Retinal pigment epithelial cell (primary cell): ENCODE data around the gene ANAPC2.

Source experiments
- DNase-seq: peaks from one replicate; pipeline ENCODE4 v3.0.0-alpha.2; 2010; ENCODE audit warnings: low read depth
- H3K4me3 ChIP-seq: 2 replicates; pipeline ENCODE4 v1.5.1; 2011; ENCODE audit warnings: mild to moderate bottlenecking, low read length, control low read depth, moderate library complexity
- CTCF ChIP-seq: conservative IDR thresholded peaks from 2 replicates; pipeline ENCODE4 v1.5.1; 2011; ENCODE audit warnings: low read depth, low read length, control low read depth, inconsistent platforms

ANAPC2 gene

GRCh38 chr9:137192859-137193258 is 4.5 kb upstream of the ANAPC2 start:
- TF ChIP-seq CTCF = no peak
- no peak overlapping the region for H3K4me3 ChIP-seq
- no peak for DNase-seq

- DNase-seq = no peak
- no peak for TF ChIP-seq CTCF
- no peak overlapping the region for H3K4me3 ChIP-seq
Measured at GRCh38 chr9:137192448-137192780, 4.1 kb upstream of the ANAPC2 start.

GRCh38 chr9:137191691-137192447 is 3.5 kb upstream of the ANAPC2 start:
- no peak for TF ChIP-seq CTCF
- no peak overlapping the region for H3K4me3 ChIP-seq
- no peak for DNase-seq

GRCh38 chr9:137191245-137191644 is 2.9 kb upstream of the ANAPC2 start:
- no peak for TF ChIP-seq CTCF
- no peak for DNase-seq
- H3K4me3 ChIP-seq = no peak overlapping the region

- TF ChIP-seq CTCF = peak; percentile 48
- H3K4me3 ChIP-seq = peak overlapping the region; percentile 87
- no peak for DNase-seq
Measured at GRCh38 chr9:137190315-137190856, 2.0 kb upstream of the ANAPC2 start.

GRCh38 chr9:137189297-137190295 is 1.2 kb upstream of the ANAPC2 start:
- TF ChIP-seq CTCF = no peak
- DNase-seq = no peak
- H3K4me3 ChIP-seq = peak overlapping the region; percentile 87
